ENCODE measurements around the gene TPSAB1. TPM values are rescaled to one million over a fixed set of nuclear protein-coding genes. Genes with fewer than 3 reads are reported as not detected.

Gene TPSAB1
- total and polyA plus RNA-seq, 2 donors: 10.8 to 72.9 TPM

GRCh38 chr16:1214719-1215118 lies 25.8 kb upstream of the TPSAB1 start:
- no peak overlapping the region for H3K4me3 ChIP-seq (ENCODE audit: low read depth, low read length)
- no peaks in the 10 kb centered on the region for H3K36me3 ChIP-seq (ENCODE audit: insufficient read depth)
- WGBS: 87% methylated on average over 16 of the region's 16 CpGs
- H3K4me1 ChIP-seq (ENCODE audit: insufficient read depth): no peaks in the 10 kb centered on the region
- no peak for DNase-seq (ENCODE audit: extremely low spot score)
- H3K27ac ChIP-seq (ENCODE audit: low read depth): no peak overlapping the region

- no peak for DNase-seq (ENCODE audit: extremely low spot score)
- Histone ChIP-seq H3K27ac (ENCODE audit: low read depth) (no peak overlapping the region), H3K4me1 (ENCODE audit: insufficient read depth) (no peaks in the 10 kb centered on the region), H3K36me3 (ENCODE audit: insufficient read depth) (no peaks in the 10 kb centered on the region), H3K4me3 (ENCODE audit: low read depth, low read length) (no peak overlapping the region)
- 80% methylated on average over 32 of the region's 32 CpGs for WGBS
Observed at GRCh38 chr16:1215574-1216295, 24.8 kb upstream of the TPSAB1 start.

- no peaks in the 10 kb centered on the region for H3K36me3 ChIP-seq (ENCODE audit: insufficient read depth)
- no peaks in the 10 kb centered on the region for H3K4me1 ChIP-seq (ENCODE audit: insufficient read depth)
- no peak overlapping the region for H3K4me3 ChIP-seq (ENCODE audit: low read depth, low read length)
- no peak overlapping the region for H3K27ac ChIP-seq (ENCODE audit: low read depth)
- 92% methylated on average over 12 of the region's 12 CpGs for WGBS
- DNase-seq (ENCODE audit: extremely low spot score): no peak
Observed at GRCh38 chr16:1216296-1216619, 24.2 kb upstream of the TPSAB1 start.

GRCh38 chr16:1216681-1217400 lies 23.7 kb upstream of the TPSAB1 start:
- no peak for DNase-seq (ENCODE audit: extremely low spot score)
- Histone ChIP-seq H3K36me3 (ENCODE audit: insufficient read depth) (no peaks in the 10 kb centered on the region), H3K4me3 (ENCODE audit: low read depth, low read length) (no peak overlapping the region), H3K4me1 (ENCODE audit: insufficient read depth) (no peaks in the 10 kb centered on the region), H3K27ac (ENCODE audit: low read depth) (no peak overlapping the region)
- 91% methylated on average over 32 of the region's 32 CpGs for WGBS

GRCh38 chr16:1217526-1217925 lies 23.0 kb upstream of the TPSAB1 start:
- WGBS: 90% methylated on average over 24 of the region's 24 CpGs
- no peaks in the 10 kb centered on the region for H3K4me1 ChIP-seq (ENCODE audit: insufficient read depth)
- H3K27ac ChIP-seq (ENCODE audit: low read depth): no peak overlapping the region
- no peaks in the 10 kb centered on the region for H3K36me3 ChIP-seq (ENCODE audit: insufficient read depth)
- no peak for DNase-seq (ENCODE audit: extremely low spot score)
- no peak overlapping the region for H3K4me3 ChIP-seq (ENCODE audit: low read depth, low read length)

- DNase-seq (ENCODE audit: extremely low spot score): no peak
- Histone ChIP-seq H3K27ac (ENCODE audit: low read depth) (no peak overlapping the region), H3K4me3 (ENCODE audit: low read depth, low read length) (no peak overlapping the region), H3K4me1 (ENCODE audit: insufficient read depth) (no peaks in the 10 kb centered on the region), H3K36me3 (ENCODE audit: insufficient read depth) (no peaks in the 10 kb centered on the region)
- WGBS: 89% methylated on average over 49 of the region's 49 CpGs
Observed at GRCh38 chr16:1218061-1218929, 22.2 kb upstream of the TPSAB1 start.

- H3K4me1 ChIP-seq (ENCODE audit: insufficient read depth): no peaks in the 10 kb centered on the region
- no peaks in the 10 kb centered on the region for H3K36me3 ChIP-seq (ENCODE audit: insufficient read depth)
- 88% methylated on average over 24 of the region's 24 CpGs for WGBS
- H3K4me3 ChIP-seq (ENCODE audit: low read depth, low read length): no peak overlapping the region
- DNase-seq (ENCODE audit: extremely low spot score): no peak
- H3K27ac ChIP-seq (ENCODE audit: low read depth): no peak overlapping the region
Observed at GRCh38 chr16:1218930-1219611, 21.4 kb upstream of the TPSAB1 start.

GRCh38 chr16:1220098-1220728 lies 20.3 kb upstream of the TPSAB1 start:
- no peak overlapping the region for H3K4me3 ChIP-seq (ENCODE audit: low read depth, low read length)
- H3K36me3 ChIP-seq (ENCODE audit: insufficient read depth): no peaks in the 10 kb centered on the region
- H3K4me1 ChIP-seq (ENCODE audit: insufficient read depth): no peaks in the 10 kb centered on the region
- no peak for DNase-seq (ENCODE audit: extremely low spot score)
- no peak overlapping the region for H3K27ac ChIP-seq (ENCODE audit: low read depth)
- 91% methylated on average over 55 of the region's 55 CpGs for WGBS

- Histone ChIP-seq H3K27ac (ENCODE audit: low read depth) (no peak overlapping the region), H3K4me1 (ENCODE audit: insufficient read depth) (no peaks in the 10 kb centered on the region), H3K36me3 (ENCODE audit: insufficient read depth) (no peaks in the 10 kb centered on the region), H3K4me3 (ENCODE audit: low read depth, low read length) (no peak overlapping the region)
- DNase-seq (ENCODE audit: extremely low spot score): no peak
- 84% methylated on average over 48 of the region's 48 CpGs for WGBS
Observed at GRCh38 chr16:1220841-1221627, 19.5 kb upstream of the TPSAB1 start.

GRCh38 chr16:1221628-1222552 lies 18.6 kb upstream of the TPSAB1 start:
- Histone ChIP-seq H3K27ac (ENCODE audit: low read depth) (no peak overlapping the region), H3K4me1 (ENCODE audit: insufficient read depth) (no peaks in the 10 kb centered on the region), H3K4me3 (ENCODE audit: low read depth, low read length) (no peak overlapping the region), H3K36me3 (ENCODE audit: insufficient read depth) (no peaks in the 10 kb centered on the region)
- WGBS: 80% methylated on average over 40 of the region's 40 CpGs
- no peak for DNase-seq (ENCODE audit: extremely low spot score)

GRCh38 chr16:1222553-1223354 lies 17.8 kb upstream of the TPSAB1 start:
- DNase-seq (ENCODE audit: extremely low spot score): no peak
- H3K27ac ChIP-seq (ENCODE audit: low read depth): no peak overlapping the region
- 70% methylated on average over 25 of the region's 25 CpGs for WGBS

More at GRCh38 chr16:1222553-1223354, 17.8 kb upstream of the TPSAB1 start:
- H3K4me3 ChIP-seq (ENCODE audit: low read depth, low read length): no peak overlapping the region
- H3K4me1 ChIP-seq (ENCODE audit: insufficient read depth): no peaks in the 10 kb centered on the region
- no peaks in the 10 kb centered on the region for H3K36me3 ChIP-seq (ENCODE audit: insufficient read depth)
